A549 treated with GW870086 at 1 μM for 4 hours (cell line): ENCODE data around the gene SGPP2. TPM values are rescaled to one million over a fixed set of nuclear protein-coding genes. Genes with fewer than 3 reads are reported as not detected.

Experiments
- total RNA-seq: library from RNA; stranded (reverse); fragments of 200-300 nt; extraction: Qiagen RNA extraction; gene quantifications from 5 replicates; pipeline ENCODE4 v1.2.3, GENCODE V29; 2022; ENCODE audit warnings: low read depth

The SGPP2 gene, protein sequence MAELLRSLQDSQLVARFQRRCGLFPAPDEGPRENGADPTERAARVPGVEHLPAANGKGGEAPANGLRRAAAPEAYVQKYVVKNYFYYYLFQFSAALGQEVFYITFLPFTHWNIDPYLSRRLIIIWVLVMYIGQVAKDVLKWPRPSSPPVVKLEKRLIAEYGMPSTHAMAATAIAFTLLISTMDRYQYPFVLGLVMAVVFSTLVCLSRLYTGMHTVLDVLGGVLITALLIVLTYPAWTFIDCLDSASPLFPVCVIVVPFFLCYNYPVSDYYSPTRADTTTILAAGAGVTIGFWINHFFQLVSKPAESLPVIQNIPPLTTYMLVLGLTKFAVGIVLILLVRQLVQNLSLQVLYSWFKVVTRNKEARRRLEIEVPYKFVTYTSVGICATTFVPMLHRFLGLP
- total RNA-seq, result 0.32 to 0.60 TPM (median 0.45 TPM) in 5 replicates

DNA sequence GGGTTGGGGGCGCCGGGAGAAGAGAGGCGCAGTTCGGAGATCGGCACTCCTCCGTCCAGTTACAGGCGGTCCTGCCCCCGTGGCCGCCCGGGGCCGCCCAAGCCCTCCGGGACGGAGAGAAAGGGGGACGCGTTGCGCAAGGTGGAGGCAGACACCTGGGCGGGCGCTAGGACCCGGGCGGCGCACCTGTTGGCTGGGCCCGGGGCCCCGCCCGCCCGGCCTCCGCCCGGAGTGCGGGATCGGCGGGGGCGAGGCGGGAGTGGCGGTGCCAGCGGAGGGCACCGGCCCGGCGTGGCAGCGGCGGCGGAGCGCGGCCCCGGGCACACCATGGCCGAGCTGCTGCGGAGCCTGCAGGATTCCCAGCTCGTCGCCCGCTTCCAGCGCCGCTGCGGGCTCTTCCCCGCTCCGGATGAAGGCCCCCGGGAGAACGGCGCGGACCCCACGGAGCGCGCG, at the start of gene SGPP2:
TSS of gene SGPP2 (plus strand) at position 268 of the 453 bp plus-strand sequence. CDS start at position 328, 60 bp downstream.

Other genes starting within 250 kb of the SGPP2 start
- gene PAX3, start 125.5 kb upstream of the SGPP2 start, total RNA-seq, result not detected in 5 replicates
- 43.0 to 47.0 TPM (median 43.7 TPM) in 5 replicates for gene FARSB, start 231.5 kb downstream of the SGPP2 start, total RNA-seq
- not detected in 5 replicates for gene MOGAT1, start 247.1 kb downstream of the SGPP2 start, total RNA-seq